ENCODE measurements around the gene ZNF345.

Gene ZNF345

DNA sequence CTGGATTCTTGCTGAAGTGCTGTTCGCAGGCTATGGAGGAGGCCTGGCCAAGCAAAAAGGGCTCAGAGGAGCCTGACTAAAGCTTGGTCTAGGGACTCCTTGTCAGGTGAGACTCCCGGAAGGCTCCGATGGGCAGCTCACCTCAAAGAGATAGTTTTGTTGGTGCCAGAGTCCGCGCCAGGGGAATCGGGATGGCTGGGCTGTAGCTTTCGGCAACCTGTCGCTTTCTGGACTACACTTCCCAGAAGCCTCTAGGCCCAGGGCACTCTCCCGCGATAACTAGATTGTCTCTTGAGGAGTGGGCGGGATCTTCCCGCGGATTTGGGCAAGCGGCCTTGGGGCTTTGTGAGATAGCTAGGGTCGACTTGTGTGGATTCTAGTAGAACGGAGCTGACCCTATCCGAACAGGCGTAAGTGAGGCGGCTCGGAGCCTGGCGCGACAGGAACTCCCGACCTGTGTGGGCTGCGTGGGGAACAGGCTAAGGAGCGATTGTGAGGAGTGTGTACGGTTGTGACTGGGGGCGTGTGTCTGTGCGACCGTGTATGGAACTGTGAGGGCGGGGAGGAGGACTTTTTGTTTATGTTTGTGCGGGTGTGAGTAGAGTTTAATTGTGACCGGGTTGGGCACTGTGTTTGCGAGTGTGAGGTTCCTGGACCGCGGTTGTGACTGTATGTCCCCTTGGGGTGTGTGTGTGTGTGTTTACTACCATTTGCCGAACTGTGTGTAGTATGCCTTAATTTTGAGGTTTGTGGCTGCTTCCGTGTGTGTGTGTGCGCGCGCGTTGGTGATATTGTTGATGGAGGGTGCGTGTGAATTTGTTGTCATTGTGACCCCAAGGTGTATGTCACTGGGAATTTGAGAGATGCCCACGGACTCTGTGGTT, at the start of gene ZNF345:
Gene ZNF345 (plus strand): TSS at position 318 of the 884 bp plus-strand sequence. CDS start 25,955 bp downstream, outside the sequence.
- DNase-seq, result peak; percentile 83

DNA sequence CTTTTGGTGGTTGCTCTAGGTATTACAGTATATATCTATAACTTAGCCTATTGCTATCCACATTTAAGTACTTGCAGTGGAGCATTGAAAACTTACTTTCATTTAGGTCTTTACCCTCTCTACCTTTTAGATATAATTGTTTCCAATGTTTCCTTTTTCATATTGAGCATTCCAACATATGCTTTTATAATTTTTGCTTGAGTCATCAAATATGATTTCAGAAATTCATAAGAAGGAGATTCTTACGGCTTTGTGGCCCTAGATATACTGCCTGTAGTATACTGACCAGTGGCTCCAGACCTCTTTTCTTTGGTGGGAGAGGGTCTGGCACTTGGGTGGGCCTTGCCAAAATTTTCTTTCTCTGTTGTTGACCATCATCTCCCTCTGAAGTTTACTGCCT, 45.3 kb upstream of the ZNF345 start:
- DNase-seq, result no peak

- DNase-seq, result no peak
Observed at GRCh38 chr19:36807029-36807428, 43.6 kb upstream of the ZNF345 start.

DNA sequence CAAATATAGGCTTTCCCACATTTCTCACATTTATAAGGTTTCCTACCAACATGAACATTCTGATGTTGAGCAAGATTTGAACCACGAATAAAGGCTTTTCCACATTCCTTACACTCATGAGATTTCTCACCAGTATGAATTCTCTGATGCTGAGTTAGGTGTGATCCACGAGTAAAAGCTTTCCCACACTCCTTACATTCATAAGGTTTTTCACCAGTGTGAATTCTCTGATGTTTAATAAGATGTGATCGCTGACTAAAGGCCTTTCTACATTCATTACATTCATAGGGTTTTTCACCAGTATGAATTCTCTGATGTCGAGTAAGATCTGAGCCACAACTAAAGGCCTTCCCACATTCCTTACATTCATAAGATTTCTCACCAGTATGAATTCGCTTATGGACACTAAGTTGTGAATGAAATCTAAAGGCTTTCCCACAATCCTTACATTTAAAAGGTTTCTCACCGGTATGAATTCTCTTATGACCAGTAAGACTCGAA, 31.5 kb upstream of the ZNF345 start:
- DNase-seq, result no peak

GRCh38 chr19:36821758-36822157, 28.9 kb upstream of the ZNF345 start:
- no peak for DNase-seq

DNA sequence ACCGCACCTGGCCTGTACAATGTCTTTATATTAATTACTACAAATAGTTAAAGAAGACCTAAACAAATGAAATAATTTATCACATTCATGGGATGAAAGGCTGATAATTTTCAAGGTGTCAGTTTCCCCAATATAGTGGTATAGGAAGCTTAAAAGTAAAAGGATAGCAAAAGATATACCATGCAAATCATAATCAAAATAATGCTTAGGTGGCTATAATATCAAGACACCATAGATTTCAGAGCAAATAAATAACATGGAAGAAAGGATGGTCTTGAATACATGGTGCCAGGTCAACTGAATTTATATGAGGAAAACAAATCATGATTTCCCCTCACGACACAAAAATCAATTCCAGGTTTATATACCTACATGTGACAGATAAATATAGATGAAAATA, 17.2 kb upstream of the ZNF345 start:
- no peak for DNase-seq

DNA sequence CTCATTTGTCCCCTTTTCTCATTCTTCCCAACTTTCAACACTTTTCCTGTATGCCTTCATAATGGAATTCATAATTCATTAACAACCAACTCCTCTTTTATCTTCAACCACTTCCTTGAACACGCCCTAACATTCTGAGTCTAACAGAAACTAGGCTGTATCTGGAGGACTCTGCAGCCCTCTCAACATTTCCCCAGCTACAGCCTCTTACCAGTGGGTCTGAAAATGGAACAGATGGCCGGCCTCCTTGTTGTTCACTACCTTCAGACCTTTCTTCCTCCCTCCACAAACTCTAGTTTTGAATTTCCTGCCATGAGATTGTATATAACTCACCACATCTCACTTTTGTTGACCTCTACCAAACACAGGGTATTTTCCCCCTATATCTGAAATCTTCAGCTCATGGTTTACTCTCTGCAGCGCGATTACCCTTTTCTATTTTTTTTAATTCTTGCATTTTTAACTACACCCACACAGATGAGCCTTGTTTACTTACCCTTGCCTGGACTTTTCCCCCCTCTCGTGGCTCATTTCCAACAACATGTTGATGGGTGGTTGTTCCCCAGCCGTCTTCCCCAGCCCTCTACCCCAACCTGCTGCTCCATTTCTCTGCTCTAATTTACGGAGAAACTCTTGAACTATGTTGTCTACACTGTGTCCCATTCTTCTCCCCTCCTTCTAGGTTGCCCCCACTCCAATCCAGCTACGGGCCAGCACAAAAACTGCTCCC, 13.3 kb upstream of the ZNF345 start:
- DNase-seq, result no peak

DNA sequence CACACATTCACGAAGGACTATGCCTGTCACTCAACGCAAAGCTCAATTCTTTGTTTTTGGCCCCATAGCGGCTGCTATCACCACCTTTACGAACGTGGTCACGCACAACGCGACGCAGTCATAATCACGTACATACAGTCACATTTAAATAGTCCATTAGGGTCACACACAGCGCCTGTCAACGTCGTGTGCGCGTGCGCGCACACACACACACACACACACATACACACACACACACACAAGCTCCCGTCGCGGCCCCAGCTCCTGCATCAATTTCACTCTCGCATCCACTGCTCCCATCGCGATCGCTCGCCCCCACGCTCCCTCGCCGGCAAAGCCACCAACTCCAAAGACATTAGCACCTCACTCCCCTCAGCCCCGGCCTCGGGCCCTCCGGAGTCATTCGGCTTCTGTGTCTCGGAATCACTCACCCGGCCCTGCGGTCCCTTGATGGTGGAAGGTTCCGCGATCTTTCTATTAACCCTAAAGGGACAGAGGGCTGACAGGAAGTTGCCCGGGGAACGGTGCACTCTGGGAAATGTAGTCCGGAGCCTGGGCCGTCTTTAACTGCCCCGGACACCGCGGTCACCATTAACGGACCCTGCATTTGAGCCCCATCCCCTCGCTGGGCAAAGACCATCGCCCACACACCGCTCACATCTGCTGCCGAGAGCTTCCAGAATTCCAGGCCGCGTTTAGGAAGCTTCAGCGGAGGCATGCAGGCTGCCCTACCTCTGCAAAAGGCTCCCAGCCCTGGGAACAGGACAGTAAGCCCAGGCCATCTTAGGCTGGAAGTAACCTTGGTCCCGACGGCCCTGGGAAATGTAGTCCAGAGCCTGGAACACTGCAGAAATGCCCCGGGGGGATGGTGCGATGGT, 12.5 kb upstream of the ZNF345 start, which contains the start of gene ZNF790:
Gene ZNF790 (minus strand): TSS at position 482 of the 878 bp plus-strand sequence. CDS start 12,768 bp downstream, outside the sequence.
- peak; percentile 83 for DNase-seq

DNA sequence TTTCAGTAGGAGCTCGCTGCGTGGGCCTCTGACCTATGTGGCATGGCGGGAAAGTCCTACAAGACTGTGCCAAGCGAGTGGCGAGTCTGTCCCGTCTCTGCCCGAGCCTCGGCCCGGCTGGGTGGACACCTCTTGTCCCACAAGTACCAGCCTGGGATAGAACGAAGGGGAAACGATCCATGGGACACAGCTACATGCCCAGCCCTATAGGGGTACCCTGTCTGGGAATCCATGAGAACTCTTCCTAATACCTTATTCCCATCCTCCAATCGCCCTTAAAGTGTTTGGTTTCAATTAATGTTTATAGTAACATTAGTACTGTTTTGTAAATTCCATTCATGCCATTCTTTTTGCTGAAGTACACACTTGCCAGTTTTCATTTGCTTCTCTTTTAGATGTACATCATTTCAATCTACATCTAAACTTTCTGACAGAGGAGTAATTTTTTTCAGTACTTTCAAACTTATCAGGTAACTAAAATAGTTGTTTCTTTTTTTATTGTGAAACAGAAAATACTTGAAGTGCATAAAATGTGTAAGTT, 11.8 kb upstream of the ZNF345 start:
- DNase-seq, result no peak

DNA sequence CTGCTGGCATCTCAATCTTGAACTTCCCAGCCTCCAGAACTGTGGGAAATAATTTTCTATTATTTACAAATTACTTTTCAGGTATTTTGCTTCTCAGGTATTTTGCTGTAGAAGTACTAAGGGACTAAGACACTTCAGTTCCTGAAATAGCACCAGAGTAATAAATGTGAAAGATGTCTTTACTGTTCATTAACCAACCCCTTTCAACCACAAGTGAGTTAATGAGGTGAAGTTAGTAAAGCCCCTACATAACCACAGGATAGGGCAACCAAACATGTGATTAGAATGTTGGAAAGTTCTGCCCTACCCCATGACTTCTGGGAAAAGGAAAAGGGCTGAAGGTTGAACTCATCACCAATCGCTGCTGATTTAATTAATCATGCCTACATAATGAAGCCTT, 2.7 kb upstream of the ZNF345 start:
- DNase-seq, result no peak

DNA sequence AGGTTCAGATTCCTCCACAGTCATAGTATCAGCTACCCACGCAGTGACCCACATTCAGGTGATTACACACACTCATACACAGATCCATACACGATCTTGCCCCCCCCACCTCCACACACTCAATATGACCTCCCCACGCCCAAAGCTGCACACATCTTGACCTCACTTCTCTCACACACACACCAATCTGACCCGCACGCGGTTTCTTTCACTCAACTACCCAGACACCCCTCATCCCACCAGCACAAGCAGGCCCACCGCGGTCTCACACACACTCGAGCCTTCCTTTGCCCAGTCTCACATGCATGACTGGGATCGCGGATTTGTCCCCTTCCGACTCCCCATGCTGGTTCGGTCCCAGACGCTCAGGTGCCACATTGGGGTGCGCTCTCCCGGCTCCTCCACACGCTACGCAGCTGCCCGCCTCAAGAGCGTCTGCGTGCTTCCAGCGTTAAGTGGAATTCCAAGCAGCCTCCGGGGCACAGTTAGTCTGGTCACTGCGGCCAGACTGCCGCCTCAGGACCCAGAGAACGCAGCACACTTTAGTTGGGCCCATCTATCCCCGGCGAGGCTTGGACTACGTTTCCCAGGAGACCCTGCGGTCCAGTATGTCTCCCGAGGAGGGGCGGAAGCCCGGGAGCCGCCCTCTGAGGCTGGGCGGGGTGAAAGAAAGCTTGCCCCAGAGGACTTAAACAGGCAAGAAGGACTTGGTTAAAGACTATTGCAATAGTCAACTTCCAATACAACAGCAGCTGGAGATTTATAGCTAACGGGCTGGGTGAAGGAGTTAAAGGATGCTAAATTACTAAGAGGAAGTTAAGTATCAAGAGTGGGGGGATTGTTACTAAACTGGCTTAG, 746 bp upstream of the ZNF345 start:
- DNase-seq, result peak; percentile 92

DNA sequence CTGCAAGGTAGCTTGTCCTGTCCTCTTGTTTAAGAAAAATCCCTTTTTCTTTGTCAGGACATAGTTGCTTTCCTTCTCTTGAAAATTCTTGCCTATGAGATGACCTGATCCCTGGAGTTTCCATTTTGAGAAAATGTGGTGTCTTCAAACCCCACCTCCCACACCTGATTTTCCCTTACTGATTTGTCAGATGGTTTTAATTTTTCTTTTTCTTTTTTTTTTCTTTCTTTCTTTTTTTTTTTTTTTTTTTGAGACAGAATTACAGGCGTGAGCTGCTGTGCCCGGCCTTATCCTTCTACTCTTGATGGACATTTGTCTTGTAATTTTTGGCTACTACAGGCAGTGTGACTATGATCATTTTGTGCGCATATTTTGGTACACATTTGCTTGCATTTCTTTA, 1.2 kb downstream of the ZNF345 start:
- no peak for DNase-seq

DNA sequence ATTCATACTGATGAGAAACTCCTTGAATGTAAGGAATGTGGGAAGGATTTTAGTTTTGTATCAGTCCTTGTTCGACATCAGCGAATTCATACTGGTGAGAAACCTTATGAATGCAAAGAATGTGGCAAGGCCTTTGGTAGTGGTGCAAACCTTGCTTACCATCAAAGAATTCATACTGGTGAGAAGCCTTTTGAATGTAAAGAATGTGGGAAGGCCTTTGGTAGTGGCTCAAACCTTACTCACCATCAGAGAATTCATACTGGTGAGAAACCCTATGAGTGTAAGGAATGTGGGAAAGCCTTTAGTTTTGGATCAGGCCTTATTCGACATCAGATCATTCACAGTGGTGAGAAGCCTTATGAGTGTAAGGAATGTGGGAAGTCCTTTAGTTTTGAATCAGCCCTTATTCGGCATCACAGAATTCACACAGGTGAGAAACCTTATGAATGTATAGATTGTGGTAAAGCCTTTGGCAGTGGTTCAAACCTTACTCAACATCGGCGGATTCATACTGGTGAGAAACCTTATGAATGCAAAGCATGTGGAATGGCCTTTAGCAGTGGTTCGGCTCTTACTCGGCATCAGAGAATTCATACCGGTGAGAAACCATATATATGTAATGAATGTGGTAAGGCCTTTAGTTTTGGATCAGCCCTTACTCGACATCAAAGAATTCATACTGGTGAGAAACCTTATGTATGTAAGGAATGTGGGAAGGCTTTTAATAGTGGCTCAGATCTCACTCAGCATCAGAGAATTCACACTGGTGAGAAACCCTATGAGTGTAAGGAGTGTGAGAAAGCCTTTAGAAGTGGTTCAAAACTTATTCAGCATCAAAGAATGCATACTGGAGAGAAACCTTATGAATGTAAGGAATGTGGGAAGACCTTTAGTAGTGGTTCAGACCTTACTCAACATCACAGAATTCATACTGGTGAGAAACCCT, 26.6 kb downstream of the ZNF345 start:
- DNase-seq, result no peak

GRCh38 chr19:36891768-36892357, 41.2 kb downstream of the ZNF345 start:
- DNase-seq, result no peak

GRCh38 chr19:36894849-36895383, 44.2 kb downstream of the ZNF345 start:
- DNase-seq, result no peak

DNA sequence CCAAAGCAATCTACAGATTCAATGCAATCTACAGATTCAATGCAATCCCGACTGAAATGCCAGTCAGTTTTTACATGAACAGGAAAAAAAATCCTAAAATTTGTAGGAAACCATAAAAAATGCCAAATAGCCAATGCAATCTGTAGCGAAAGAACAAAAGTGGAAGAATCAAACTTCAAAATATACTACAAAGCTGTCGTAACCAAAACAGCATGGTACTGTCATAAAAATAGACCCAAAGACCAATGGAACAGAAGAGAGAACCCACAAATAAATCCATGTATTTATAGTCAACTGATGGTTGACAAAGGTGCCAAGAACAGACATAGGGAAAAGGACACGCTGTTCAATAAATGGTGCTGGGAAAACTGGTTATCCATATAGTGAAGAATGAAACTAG, 47.7 kb downstream of the ZNF345 start:
- DNase-seq, result no peak

DNA sequence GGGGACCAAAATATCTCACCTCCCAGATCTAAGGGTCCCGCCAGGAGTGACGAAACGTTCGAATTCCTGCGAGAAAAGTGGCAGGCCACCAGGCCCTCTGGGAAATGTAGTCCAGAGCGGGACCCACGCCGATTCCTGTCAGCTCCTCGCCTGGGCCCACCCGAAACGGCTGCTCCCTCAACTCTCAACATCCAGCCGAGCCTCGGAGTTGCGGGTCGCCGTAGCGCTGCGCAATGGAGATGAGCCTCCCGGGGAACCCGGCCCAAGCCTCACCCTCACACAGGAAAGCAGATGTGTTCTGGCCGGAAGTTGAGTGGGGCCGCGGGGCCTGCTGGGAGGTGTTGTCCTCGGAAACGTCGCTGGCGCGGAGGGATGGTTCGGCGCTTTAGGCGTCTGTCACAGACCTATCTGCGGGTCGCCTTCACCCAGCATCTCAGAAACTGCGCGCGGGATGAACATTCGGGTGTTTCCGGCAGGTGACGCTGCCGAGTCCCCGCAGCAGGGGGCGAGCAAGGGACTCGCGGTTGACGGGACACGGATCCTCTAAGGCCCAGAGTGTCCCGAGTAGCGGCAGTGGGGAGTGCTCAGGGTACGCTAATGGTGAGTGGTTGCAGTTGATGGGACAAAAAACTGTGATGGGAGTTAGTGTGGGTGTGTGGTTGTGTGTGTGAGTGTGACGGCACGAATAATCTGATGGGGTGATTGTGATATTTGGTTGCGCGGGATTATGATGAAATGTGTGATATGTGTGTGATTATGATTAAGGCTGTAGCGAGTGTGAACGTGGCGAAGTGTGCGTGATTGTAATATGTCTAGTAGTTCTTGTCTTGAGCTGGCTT, 65.5 kb downstream of the ZNF345 start, which contains the start of the genes ZNF568 and ZNF829:
Gene ZNF568 (plus strand): TSS at position 341 of the 839 bp plus-strand sequence. CDS start 6,439 bp downstream, outside the sequence.
Gene ZNF829 (minus strand): TSS at position 300 of the 839 bp plus-strand sequence. CDS start 1,124 bp downstream, outside the sequence.
- DNase-seq, result peak; percentile 94

DNA sequence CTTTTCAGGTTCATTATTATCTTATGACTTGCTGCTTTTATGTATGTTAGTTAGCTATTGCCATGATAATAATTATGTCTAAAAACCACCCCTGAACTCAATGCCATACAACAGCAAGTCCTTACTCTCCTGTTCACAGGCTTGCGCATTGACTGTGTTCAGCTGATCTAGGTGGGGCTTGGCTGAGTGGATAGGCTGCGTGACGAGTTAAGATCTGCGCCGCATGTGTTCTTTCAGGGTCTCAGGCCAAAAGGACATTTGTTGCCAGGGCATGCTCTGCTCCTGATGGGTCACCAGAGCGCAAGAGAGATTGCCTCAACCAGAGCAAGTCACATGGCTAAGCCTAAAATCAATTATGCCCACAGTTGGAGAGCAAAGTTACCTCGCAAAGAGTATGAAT, 66.3 kb downstream of the ZNF345 start:
- no peak for DNase-seq

Measured in activated naive CD4-positive, alpha-beta T cell treated with anti-CD3 and anti-CD28 coated beads, Interleukin-2, amount 50 U/mL, for 16 hours (primary cell).